HUES6 (cell line): ENCODE measurements around the gene METRNL.
"Not testable (repeated sequence)": the region's sequence is repeated elsewhere in the genome, so short reads cannot be mapped to it uniquely, and the experiment has no call there.

Experiments
- H3K27ac ChIP-seq: 2 replicates; pipeline ENCODE4 v1.7.0; 2013; ENCODE audit warnings: low read depth, mild to moderate bottlenecking, low read length, inconsistent platforms
- H3K27me3 ChIP-seq: 2 replicates; pipeline ENCODE4 v1.6.1; 2013; ENCODE audit warnings: low read length; ENCODE audit not compliant: control insufficient read depth, insufficient read depth
- H3K36me3 ChIP-seq: 2 replicates; pipeline ENCODE4 v1.6.1; 2013; ENCODE audit warnings: low read length; ENCODE audit not compliant: control insufficient read depth, insufficient read depth
- H3K4me1 ChIP-seq: 2 replicates; pipeline ENCODE4 v1.6.1; 2013; ENCODE audit warnings: low read length; ENCODE audit not compliant: control insufficient read depth, insufficient read depth
- H3K4me3 ChIP-seq: 2 replicates; pipeline ENCODE4 v1.5.1; 2013; ENCODE audit warnings: low read depth, low read length
- H3K9ac ChIP-seq: one replicate; pipeline ENCODE4 v1.6.1; 2013; ENCODE audit warnings: mild to moderate bottlenecking, low read length
- H3K9me3 ChIP-seq: 2 replicates; pipeline ENCODE4 v1.6.1; 2013; ENCODE audit warnings: low read depth, low read length; ENCODE audit not compliant: control insufficient read depth, insufficient read depth

The METRNL gene

DNA sequence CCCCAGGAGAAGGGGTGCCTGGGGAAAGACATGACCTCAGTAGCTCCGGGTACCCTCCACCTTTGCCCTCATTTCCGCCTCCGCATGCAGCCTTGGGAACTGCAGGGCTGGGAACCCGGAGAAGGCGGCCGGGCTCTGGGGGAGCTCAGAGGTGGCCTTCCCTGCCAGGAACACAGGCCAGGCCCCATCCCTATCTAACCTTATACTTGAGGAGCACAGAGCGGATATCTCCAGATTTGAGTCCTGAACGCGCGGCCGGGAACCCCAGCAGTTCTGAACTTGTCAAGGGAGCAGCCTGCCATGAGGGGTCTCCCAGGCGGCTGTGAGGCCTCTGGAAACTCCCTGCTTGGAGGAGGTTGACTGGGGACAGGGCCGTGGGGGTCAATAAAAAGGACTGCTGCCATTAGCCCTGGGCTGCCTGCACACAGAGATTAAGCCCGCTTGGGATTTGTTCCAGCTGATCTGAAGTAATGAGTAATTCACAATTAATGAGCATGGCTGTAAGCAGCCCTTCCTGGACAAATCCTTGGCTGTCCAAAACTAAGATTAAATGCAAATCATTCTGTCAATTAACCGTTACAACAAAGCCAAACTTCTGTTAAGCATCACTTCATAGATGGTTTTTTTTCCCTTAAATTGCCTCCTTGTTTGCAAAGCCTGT, 26.3 kb upstream of the METRNL start:
- 0 out of 2 replicates have a peak, but pooled peaks cover 4% of the 10 kb centered on the region for H3K36me3 ChIP-seq
- H3K27me3 ChIP-seq = no peaks in the 10 kb centered on the region; the same call in 1 of the 2 replicates
- no peak overlapping the region for H3K27ac ChIP-seq
- no peak overlapping the region for H3K9ac ChIP-seq
- no peak overlapping the region for H3K4me3 ChIP-seq
- peaks cover 8% of the 10 kb centered on the region for H3K4me1 ChIP-seq
- H3K9me3 ChIP-seq = no peaks in the 10 kb centered on the region

DNA sequence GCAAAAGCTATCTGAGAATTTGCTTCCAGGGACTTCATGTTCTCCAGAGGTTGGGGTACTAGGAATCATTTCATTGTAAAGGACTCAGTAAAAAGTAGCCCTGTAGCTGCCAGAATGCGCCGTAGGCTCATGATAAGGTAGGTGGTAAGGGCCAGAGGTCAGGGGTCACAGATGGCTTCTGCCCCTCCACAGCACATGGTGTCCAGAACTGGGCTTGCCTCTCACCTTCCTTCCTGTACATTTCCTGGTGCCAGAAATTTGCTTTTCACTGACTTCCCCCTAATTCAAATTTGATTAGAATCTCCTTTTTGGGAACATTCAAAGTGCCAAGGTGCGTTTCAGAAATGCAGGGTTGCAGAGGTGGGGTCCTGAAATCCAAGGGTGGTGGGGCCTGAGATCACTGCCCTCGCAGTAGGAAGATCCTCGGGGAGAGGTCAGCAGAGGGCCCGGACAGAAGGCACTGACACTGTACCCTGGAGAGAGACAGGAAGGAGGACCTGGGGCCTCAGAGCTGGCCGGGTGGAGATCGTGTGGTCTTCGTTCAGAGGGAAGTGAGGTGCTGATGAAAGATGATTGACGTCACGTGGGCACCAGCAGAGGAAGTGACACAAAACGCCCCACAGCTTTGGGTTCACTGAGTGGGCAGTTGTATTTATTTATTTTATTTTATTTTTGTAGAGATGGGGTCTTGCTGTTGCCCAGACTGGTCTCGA, 25.5 kb upstream of the METRNL start:
- Histone ChIP-seq H3K4me1 (peaks cover 8% of the 10 kb centered on the region), H3K9ac (no peak overlapping the region), H3K27ac (no peak overlapping the region), H3K9me3 (no peaks in the 10 kb centered on the region), H3K36me3 (no peaks in the 10 kb centered on the region), H3K27me3 (no peaks in the 10 kb centered on the region; the same call in 1 of the 2 replicates), H3K4me3 (no peak overlapping the region)

DNA sequence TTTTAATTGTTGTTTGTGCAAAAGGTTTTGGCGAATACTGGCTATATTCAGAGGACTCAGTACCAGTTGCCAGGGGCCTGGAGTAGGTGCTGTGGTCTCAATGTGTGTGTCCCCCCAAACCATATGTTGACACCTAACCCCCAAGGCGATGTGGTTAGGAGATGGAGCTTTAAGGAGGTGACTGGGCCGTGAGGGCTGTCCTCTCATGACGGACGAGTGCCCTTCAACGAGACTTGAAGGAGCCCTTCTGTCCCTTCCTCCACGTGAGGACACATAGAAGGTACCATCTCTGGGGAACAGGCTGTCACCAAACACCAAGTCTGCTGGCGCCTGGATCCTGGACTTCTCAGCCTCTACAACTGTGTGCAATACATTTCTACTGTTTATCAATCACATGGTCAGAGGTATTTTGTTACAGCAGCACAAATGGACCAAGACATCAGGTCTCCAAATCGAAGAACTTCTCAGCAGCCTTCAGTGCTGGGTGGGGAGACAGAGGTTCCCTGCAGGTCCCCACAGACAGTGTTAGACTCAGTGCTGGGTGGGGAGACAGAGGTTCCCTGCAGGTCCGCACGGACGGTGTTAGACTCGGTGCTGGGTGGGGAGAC, 24.8 kb upstream of the METRNL start:
- H3K9me3 ChIP-seq = no peaks in the 10 kb centered on the region
- no peaks in the 10 kb centered on the region; the same call in 1 of the 2 replicates for H3K27me3 ChIP-seq
- no peaks in the 10 kb centered on the region for H3K36me3 ChIP-seq
- H3K4me3 ChIP-seq = no peak overlapping the region
- peaks cover 8% of the 10 kb centered on the region for H3K4me1 ChIP-seq
- no peak overlapping the region for H3K9ac ChIP-seq
- H3K27ac ChIP-seq = no peak overlapping the region

DNA sequence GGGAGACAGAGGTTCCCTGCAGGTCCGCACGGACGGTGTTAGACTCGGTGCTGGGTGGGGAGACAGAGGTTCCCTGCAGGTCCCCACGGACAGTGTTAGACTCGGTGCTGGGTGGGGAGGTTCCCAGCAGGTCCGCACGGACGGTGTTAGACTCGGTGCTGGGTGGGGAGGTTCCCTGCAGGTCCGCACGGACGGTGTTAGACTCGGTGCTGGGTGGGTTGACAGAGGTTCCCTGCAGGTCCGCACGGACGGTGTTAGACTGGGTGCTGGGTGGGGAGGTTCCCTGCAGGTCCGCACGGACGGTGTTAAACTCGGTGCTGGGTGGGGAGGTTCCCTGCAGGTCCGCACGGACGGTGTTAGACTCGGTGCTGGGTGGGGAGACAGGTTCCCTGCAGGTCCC, 24.2 kb upstream of the METRNL start:
- H3K4me3 ChIP-seq, H3K27ac ChIP-seq, H3K9ac ChIP-seq, H3K4me1 ChIP-seq, H3K27me3 ChIP-seq, H3K36me3 ChIP-seq, H3K9me3 ChIP-seq: not testable (repeated sequence)

DNA sequence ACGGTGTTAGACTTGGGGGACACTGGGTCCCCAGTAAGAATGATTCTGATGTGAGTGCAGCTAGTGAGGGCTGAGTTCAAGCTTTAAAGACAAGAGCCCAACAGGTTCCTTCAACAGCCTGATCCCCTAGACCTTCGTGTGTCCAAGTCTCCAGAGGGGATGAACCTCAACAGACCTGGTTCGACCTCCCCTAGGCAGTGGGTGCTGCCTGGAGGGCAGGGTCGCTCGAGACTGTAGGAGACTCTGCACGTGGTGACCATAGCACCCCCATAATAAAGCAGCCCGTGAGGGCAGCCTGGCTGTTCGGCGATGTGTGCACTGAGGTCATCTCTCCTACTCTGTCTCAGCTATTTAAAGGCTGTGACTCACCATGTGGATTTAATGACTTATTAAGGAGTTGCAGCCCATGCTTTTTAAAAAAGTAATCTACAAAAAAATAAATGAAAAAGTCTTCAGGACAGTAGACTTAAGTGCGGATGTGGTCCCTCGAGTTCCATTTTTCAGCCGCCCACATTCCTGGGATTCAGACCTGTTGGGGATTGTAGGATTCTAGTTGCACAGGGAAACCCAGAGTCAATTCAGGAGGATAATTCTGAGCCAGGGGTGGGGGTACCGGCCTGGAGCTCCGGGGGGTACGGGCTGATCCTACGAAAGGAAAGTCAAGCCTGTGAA, 23.4 kb upstream of the METRNL start:
- H3K27me3 ChIP-seq = no peaks in the 10 kb centered on the region; the same call in 1 of the 2 replicates
- no peak overlapping the region for H3K27ac ChIP-seq

DNA sequence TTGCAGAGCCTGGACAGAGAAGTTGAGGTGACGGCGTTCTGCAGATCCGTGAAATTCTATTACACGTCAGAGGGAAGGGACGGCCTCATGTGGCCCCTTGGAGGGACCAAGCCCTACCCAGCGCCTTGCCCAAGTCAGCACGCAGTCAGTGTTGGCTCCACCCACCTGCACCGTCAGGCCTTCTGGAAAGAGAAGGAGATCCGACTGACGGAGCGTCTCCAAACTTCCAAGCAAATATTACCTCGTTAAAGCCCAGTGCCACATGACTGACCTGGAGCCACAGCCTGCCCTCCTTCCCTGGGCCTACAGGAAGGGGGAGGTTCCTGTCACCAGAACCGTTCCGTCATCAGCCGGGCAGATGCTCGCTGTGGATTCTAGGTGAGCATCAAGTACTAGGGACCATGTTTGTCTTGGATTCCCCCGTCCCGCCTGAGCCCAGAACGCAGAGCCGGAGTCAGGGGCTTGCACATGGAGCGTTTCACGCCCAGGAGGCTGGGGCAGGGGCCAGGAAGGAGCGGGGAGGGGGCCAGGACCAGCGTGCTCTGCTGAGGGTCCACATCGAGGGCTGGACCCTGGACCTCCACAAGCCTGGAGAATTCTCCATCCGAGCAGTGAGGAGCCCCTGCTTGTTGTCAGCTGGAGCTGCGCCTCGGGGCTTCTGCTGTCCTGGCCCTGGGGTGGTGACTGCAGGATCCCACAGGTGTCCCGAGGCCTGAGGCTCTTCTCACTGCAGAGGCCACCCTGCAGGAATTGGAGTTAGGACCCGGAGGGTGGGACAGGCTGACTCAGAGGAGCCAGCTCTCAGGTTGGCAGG, 22.6 kb upstream of the METRNL start:
- Histone ChIP-seq H3K9me3 (no peaks in the 10 kb centered on the region), H3K36me3 (no peaks in the 10 kb centered on the region), H3K9ac (no peak overlapping the region), H3K27me3 (no peaks in the 10 kb centered on the region; the same call in 1 of the 2 replicates), H3K4me1 (peaks cover 5% of the 10 kb centered on the region), H3K27ac (no peak overlapping the region), H3K4me3 (no peak overlapping the region)

More for the DNA sequence above, 23.4 kb upstream of the METRNL start:
- Histone ChIP-seq H3K4me3 (no peak overlapping the region), H3K4me1 (peaks cover 5% of the 10 kb centered on the region), H3K36me3 (no peaks in the 10 kb centered on the region), H3K9ac (no peak overlapping the region), H3K9me3 (no peaks in the 10 kb centered on the region)

DNA sequence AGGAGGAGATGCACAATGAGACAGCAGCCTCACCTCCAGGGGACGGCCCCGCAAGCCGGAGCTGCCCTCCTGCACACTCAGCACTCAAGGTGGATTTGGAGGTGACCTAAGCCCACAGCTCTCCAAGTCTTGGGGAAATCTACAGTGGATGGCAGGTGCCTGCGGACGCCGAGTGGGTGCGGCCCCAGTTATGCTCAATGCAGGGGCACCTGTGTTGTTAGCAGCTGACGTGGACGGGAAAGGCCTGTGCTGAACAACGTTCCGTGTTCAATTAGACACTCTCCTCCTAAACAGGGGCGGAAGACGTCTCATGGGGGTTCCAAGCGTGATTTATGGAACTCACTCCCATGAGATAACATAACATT, 22.0 kb upstream of the METRNL start:
- Histone ChIP-seq H3K9me3 (no peaks in the 10 kb centered on the region), H3K36me3 (no peaks in the 10 kb centered on the region), H3K4me3 (no peak overlapping the region), H3K9ac (no peak overlapping the region), H3K4me1 (0 out of 2 replicates have a peak, but pooled peaks cover under 1% of the 10 kb centered on the region), H3K27ac (no peak overlapping the region), H3K27me3 (no peaks in the 10 kb centered on the region; the same call in 1 of the 2 replicates)

DNA sequence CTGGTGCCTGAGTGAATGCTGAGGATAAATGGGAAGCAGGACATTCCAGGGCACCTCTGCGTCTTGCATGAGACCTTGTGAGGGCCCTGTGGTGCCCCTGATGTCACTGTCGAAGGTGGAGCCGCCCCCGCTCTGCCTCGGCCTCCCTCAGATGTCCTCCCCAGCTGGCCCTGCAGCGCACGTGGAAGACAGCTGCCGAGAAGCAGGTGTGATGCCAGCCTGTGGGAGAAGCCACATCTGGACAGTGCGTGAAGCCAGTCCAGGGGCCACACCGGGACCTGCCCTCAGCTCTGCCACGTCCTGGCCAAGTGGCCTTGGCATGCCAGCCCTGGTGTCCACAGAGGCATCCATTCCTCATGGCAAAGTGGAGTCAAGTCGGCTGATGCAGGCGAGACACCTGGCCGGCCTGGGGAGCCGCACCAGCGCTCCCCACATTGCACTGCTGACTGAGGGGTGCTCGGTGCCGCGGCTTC, 21.6 kb upstream of the METRNL start:
- no peaks in the 10 kb centered on the region; the same call in 1 of the 2 replicates for H3K27me3 ChIP-seq
- H3K27ac ChIP-seq = no peak overlapping the region
- H3K36me3 ChIP-seq = no peaks in the 10 kb centered on the region
- H3K4me1 ChIP-seq = no peaks in the 10 kb centered on the region
- H3K4me3 ChIP-seq = no peak overlapping the region
- H3K9me3 ChIP-seq = no peaks in the 10 kb centered on the region
- no peak overlapping the region for H3K9ac ChIP-seq

DNA sequence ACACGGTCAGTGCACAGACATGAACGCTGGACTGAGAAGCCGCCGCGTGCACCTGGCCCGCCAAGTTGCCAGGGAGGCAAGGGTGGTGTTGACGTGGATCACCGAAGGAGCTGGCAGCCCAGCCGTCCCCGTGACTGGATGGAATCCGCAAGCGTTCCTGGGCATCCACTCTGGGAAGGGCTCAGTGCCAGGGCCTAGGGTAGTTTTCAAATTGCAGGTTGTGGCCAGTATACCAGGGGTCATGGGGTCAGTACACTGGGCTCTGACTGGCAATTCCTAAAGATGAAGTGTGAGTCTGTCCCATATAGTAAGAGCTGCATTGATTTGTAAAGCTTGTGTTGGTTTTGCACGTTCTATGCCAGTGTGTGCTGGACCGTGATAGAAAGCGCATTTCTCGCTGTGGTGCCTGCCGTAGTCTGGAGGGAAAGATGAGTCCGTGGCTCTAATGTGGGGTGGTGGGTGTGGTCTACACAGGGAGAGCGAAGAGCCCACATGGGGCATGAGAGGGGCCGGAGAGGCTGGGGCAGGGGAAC, 21.1 kb upstream of the METRNL start:
- H3K36me3 ChIP-seq = no peaks in the 10 kb centered on the region
- no peak overlapping the region for H3K9ac ChIP-seq
- H3K27ac ChIP-seq = no peak overlapping the region
- no peak overlapping the region for H3K4me3 ChIP-seq
- H3K9me3 ChIP-seq = no peaks in the 10 kb centered on the region
- no peaks in the 10 kb centered on the region for H3K4me1 ChIP-seq
- no peaks in the 10 kb centered on the region; the same call in 1 of the 2 replicates for H3K27me3 ChIP-seq

DNA sequence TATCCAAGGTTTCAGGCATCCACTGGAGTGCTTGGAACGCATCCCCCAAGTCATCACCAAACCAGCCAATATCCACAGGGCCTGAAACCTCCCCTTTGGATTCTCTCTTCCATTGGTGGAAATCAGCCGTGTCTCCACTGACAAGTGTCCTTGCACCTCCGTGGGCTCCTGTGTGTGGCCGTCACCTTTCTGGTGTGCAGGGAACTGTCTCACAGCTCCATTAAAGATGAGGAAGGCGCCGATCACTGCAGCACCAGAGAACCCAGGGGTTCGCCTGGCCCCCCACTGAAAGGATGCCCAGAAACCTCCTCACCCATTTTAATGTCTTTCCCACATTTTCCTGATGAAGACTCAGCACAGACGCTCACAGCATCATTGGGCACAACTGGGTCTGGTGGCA, 17.8 kb upstream of the METRNL start:
- Histone ChIP-seq H3K4me3 (no peak overlapping the region), H3K27ac (no peak overlapping the region), H3K9ac (no peak overlapping the region), H3K9me3 (no peaks in the 10 kb centered on the region), H3K36me3 (no peaks in the 10 kb centered on the region), H3K4me1 (no peaks in the 10 kb centered on the region), H3K27me3 (no peaks in the 10 kb centered on the region)
